Measurements from ENCODE around the gene RBL2. TPM values are rescaled to one million over a fixed set of nuclear protein-coding genes. Genes with fewer than 3 reads are reported as not detected.

Gene RBL2
- total and polyA plus RNA-seq, 2 of the 8 experiments (the other 6 are each of a cell fraction or from before 2014, with no cell fraction given) = 13.9 to 22.1 TPM

GRCh38 chr16:53511084-53511402 lies 76.8 kb downstream of the RBL2 start:
- H3K4me2 ChIP-seq (ENCODE audit: insufficient read depth in 1 of 2, low read depth in 2 of 2, low read length in 2 of 2) = no peak overlapping the region
- 87% methylated on average over 6 of the region's 6 CpGs; no CpG with 5 or more reads in 1 of the 2 experiments for WGBS, 2 experiments (ENCODE audit: extremely low coverage in 1 of 2, insufficient coverage in 1 of 2, insufficient read length in 1 of 2, insufficient replicate concordance in 2 of 2, low coverage in 1 of 2, low lambda C conversion rate in 2 of 2, missing lambda C conversion rate in 1 of 2)
- no peaks in the 10 kb centered on the region for H3K79me2 ChIP-seq (ENCODE audit: control insufficient read depth in 1 of 2, insufficient read depth in 2 of 2, low read length in 2 of 2)
- H2BK20ac ChIP-seq (ENCODE audit: low read length) = no peak overlapping the region
- H3K27ac ChIP-seq (ENCODE audit: low read depth, low read length) = no peak overlapping the region
- no peaks in the 10 kb centered on the region for H3K36me3 ChIP-seq (ENCODE audit: control insufficient read depth in 2 of 4, insufficient read depth in 4 of 4, low read length in 3 of 4)
- no peak overlapping the region for H2BK5ac ChIP-seq (ENCODE audit: low read depth, low read length)
- no peak overlapping the region for H3K56ac ChIP-seq (replicated peaks; ENCODE audit: insufficient read length, low read depth, low read length)
- no peak overlapping the region for H3K9ac ChIP-seq (replicated peaks in 1 of 4; ENCODE audit: extremely low read depth in 1 of 4, low read depth in 3 of 4, low read length in 3 of 4)
- H4K91ac ChIP-seq (replicated peaks; ENCODE audit: insufficient read length, low read length) = no peak overlapping the region
- no peaks in the 10 kb centered on the region for H3K27me3 ChIP-seq (replicated peaks in 1 of 4; ENCODE audit: control insufficient read depth in 3 of 4, extremely low read depth in 1 of 4, insufficient read depth in 3 of 4, low read length in 3 of 4)
- FAIRE-seq = no peak
- ChIA-PET CTCF (ENCODE audit: partially characterized antibody) (no interaction called here), POLR2A (ENCODE audit: partially characterized antibody) (no interaction called here)
- H2BK120ac ChIP-seq (replicated peaks; ENCODE audit: low read depth, low read length) = no peak overlapping the region
- H3K4ac ChIP-seq (replicated peaks; ENCODE audit: insufficient read length, low read depth, low read length) = no peak overlapping the region
- H3K79me1 ChIP-seq (ENCODE audit: low read depth, low read length) = no peaks in the 10 kb centered on the region
- H3K18ac ChIP-seq (ENCODE audit: extremely low read depth, low read length) = no peak overlapping the region
- H4K5ac ChIP-seq (ENCODE audit: insufficient read length, low read depth, low read length) = no peak overlapping the region
- H2BK15ac ChIP-seq (ENCODE audit: low read length) = no peak overlapping the region
- no peaks in the 10 kb centered on the region for H4K20me1 ChIP-seq (replicated peaks in 1 of 2; ENCODE audit: control insufficient read depth in 1 of 2, insufficient read depth in 2 of 2, low read length in 2 of 2)
- DNase-seq (ENCODE audit: low read depth in 1 of 2, low spot score in 2 of 2) = no peak
- no peak overlapping the region for H3K4me3 ChIP-seq (ENCODE audit: extremely low read depth in 1 of 4, insufficient read depth in 2 of 4, low read depth in 3 of 4, low read length in 4 of 4)
- H2AK5ac ChIP-seq (ENCODE audit: low read depth, low read length) = no peak overlapping the region
- no peak overlapping the region for H4K8ac ChIP-seq (ENCODE audit: extremely low read depth, insufficient read depth, low read length)
- H2AFZ ChIP-seq (ENCODE audit: low read length) = peak overlapping the region; percentile 40; the same call in 1 of the 2 replicates
- H3K23ac ChIP-seq (ENCODE audit: insufficient read length) = no peak overlapping the region
- H3K14ac ChIP-seq (ENCODE audit: insufficient read length) = no peak overlapping the region
- H3K9me3 ChIP-seq (ENCODE audit: insufficient read depth in 2 of 2, low read depth in 1 of 2, low read length in 1 of 2) = peaks cover 9 to 10% of the 10 kb centered on the region in 2 experiments; a peak in 2 of 4 replicates
- no peak overlapping the region for H2BK12ac ChIP-seq (ENCODE audit: low read depth, low read length)
- H3K23me2 ChIP-seq (ENCODE audit: low read depth, low read length) = no peaks in the 10 kb centered on the region
- peaks cover 0 to 2% (median 0%) of the 10 kb centered on the region in 4 experiments; a peak in 1 of 7 replicates for H3K4me1 ChIP-seq (replicated peaks in 1 of 4; ENCODE audit: control insufficient read depth in 3 of 4, insufficient read depth in 4 of 4, low read length in 3 of 4)
- TF ChIP-seq KDM4A (IDR thresholded peaks at IDR 0.05; ENCODE audit: low read depth, low read length, severe bottlenecking) (no peak), POLR2A (IDR thresholded peaks at IDR 0.05; ENCODE audit: control extremely low read depth in 1 of 2, low read depth in 2 of 2, low read length in 2 of 2) (no peak), TAF1 (IDR thresholded peaks at IDR 0.05; ENCODE audit: low read depth, low read length) (no peak), RFX5 (IDR thresholded peaks at IDR 0.05; ENCODE audit: borderline replicate concordance, low read depth, low read length) (no peak), ATF2 (IDR thresholded peaks at IDR 0.05; ENCODE audit: low read length) (no peak), CBX5 (IDR thresholded peaks at IDR 0.05; ENCODE audit: low read depth, low read length) (no peak), USF2 (IDR thresholded peaks at IDR 0.05; ENCODE audit: low read length) (no peak), CEBPB (IDR thresholded peaks at IDR 0.05; ENCODE audit: low read depth, low read length) (no peak), SUZ12 (IDR thresholded peaks at IDR 0.05; ENCODE audit: low read length) (no peak), BCL11A (IDR thresholded peaks at IDR 0.05; ENCODE audit: low read depth in 2 of 2, low read length in 2 of 2) (no peak), GTF2F1 (IDR thresholded peaks at IDR 0.05; ENCODE audit: borderline replicate concordance, low read depth, low read length) (no peak), RNF2 (IDR thresholded peaks at IDR 0.05; ENCODE audit: borderline replicate concordance, low read depth, low read length, missing control alignments, poor library complexity, severe bottlenecking) (no peak)
